SK-MEL-5 (cell line): Measurements from ENCODE around the gene PPP1R14B. TPM values are rescaled to one million over a fixed set of nuclear protein-coding genes. Genes with fewer than 3 reads are reported as not detected.
A peak's percentile ranks its signal among the peaks of the same experiment; 100 is the strongest.

Experiments
- DNase-seq: peaks from one replicate; pipeline ENCODE4 v3.0.0-alpha.2; 2016; ENCODE audit warnings: low read depth, low spot score
- in situ Hi-C: cut with HindIII; loops from 2 replicates; pipeline ENCODE4 v1.10.0; 2016; ENCODE audit warnings: low sequenced_read_pairs, high pct_unique_total_duplicates, low pct_unique_long_range_greater_than_20kb
- total RNA-seq: library from RNA; depleted of rRNA; stranded (reverse); fragments of >200 nt; shearing (Covaris generic); gene quantifications from 2 replicates; pipeline ENCODE4 v1.2.3, GENCODE V29; 2014

Gene PPP1R14B
- total RNA-seq, 1 experiment from 2014 or later = 162 TPM

DNA sequence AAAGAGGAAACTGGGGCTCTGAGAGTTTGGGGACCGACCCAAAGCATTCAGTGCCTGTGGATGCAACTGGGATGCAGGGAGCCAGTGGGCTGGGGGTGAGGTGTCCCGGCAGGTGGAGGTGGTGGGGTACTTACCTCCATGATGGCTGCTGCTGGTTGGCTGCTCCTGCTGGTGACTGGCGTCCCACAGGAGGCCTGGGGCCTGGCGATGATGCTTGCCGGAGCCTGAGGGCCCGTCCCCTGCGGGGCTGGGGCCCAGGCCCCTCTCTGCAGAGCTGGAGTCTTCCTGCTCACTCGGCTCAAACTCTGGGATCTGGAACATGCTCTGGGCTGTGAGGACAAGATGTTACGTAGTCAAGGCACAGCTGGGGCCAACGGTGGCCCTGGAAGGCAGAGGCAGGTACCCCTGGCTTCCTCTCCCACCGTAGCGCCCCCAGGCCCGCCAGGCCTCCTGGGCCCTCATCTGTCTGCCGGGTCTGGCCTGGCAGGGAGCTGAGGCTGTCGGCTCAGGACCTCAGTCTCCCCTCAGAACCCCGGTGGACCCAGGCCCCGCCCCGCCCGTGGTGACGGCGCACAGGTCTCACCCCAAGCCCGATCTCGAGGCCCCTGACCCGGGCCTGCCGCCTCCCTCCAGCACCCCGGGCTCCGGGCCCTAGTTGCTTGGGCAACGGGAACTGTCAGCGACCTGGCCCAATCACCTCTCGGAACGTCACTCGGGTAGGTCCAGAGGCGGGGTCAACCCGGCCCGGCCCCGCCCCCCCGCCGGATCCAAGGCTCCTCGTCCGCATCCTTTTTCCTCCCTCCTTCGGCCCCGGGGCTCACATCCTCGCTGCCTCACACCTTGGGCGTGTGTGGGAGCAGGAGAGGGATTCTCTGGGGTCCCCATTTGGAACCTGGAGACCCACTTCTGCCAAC, 37.6 kb upstream of the PPP1R14B start, which contains the start of gene BAD:
Gene BAD (minus strand): TSS at position 618 of the 914 bp plus-strand sequence. CDS start 297 bp downstream, at position 321.
- in situ Hi-C loops = no loop called here
- peak; percentile 87 for DNase-seq

DNA sequence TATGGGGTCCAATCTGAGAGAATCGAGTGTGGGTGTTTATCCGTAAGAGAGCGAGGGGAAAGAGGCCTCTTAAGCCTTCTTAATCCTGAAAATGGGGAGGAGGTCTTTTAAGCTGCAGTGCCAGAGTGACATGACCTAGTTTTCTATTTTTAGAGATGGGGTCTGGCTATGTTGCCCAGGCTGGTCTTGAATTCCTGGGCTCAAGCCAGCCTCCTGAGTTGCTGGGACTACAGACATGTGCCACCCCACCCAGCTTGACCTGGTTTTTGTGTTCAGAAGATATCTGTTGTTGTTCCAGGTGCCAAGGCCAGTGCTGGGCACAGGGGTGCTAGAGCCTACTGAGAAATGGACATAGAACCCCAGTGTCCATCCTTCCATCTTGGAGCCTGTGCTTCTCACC, 36.3 kb upstream of the PPP1R14B start:
- in situ Hi-C loops = no loop called here
- DNase-seq = no peak

GRCh38 chr11:64281957-64282770, 35.4 kb upstream of the PPP1R14B start:
- in situ Hi-C loops = no loop called here

DNA sequence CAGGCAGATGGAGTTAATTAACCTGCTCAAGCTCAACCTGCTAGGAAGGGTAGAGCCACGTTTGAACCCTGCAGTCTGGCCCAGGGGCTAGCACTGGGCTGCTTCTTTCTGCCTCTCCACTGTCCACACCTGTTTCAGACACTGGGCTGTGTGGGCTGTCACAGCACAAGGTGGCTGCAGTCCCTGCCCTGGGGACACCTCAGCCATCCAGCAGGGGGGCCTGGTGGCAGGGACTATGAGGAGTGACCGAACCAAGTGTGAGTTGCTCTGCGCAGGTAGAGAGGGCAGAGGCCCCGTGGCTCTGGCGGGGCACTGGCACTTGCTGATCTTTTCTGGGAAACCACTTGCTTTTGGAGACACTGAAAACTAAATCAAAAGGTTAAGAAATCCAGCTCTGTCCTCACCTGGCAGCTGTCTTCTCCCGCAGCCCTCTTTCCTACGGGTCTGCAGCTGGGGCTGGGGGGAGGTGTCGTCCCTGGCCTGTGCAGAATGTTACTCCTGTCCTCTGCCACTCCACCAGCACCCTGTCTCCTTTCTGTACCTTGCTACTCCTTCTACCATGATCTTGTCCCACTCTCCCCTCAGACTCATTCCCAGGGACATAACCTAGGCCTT, 31.9 kb upstream of the PPP1R14B start:
- in situ Hi-C loops = no loop called here

More at GRCh38 chr11:64281957-64282770, 35.4 kb upstream of the PPP1R14B start:
- no peak for DNase-seq

GRCh38 chr11:64276653-64277431, 30.1 kb upstream of the PPP1R14B start:
- in situ Hi-C loops = no loop called here
- DNase-seq = no peak

More for the DNA sequence above, 31.9 kb upstream of the PPP1R14B start:
- DNase-seq = no peak

DNA sequence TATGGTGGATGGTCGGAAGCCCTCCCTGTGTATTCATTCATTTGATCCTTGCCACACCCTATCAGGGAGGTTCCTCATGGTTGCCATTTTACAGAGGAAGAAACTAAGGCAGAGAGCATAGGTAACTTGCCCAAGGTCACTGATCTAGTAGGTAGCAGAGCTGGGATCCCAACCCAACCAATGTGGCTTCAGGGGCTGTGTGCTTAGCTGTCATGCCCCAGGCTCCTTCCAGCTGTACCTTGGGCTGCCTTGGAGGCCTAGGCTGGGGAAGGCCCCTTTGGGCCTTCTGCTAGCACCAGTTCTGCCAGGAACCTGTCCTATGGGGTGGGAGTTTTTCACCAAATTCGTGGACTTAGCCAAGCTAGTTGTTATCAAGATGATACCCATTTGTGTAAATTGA, 29.1 kb upstream of the PPP1R14B start:
- no peak for DNase-seq
- in situ Hi-C loops = no loop called here

- DNase-seq = no peak
- in situ Hi-C loops = no loop called here
Observed at GRCh38 chr11:64275031-64275800, 28.5 kb upstream of the PPP1R14B start.

DNA sequence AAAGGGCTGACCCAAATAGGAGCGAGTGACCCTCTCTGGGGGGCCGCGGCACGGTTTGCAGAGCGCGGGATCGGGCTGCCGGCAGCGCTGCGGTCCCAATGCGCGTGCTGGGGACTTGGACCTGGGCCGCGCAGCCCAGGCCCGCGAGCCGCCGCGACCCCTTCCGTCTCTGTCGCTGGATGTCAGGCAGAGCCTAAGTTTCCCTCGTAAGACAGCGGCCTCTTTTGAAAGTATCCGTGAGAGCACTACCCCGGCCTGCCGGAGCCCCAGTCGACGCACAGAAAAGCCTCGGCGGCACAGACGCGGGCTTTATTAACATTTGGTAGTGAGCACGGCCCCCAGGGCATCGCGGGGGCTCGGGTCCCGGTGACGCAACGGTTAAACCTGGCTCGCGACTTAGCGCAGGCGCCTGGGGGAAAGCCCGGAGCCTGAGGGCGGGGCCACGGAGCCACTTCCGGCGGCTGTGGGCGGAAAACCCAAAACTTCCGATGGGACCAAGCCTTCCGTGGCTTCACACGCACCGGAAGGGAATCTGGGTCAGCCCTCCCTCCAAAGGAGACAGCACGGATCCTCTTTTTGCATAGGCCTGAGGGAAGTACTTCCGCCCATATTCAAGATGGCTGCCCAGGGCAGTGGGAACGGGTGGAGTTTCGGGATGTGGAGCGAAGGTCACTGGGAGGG, 22.9 kb upstream of the PPP1R14B start:
- DNase-seq = peak; percentile 99
- in situ Hi-C loops = no loop called here

- no peak for DNase-seq
- in situ Hi-C loops = no loop called here
Observed at GRCh38 chr11:64268893-64269539, 22.3 kb upstream of the PPP1R14B start.

- no peak for DNase-seq
- in situ Hi-C loops = no loop called here
Observed at GRCh38 chr11:64268025-64268892, 21.5 kb upstream of the PPP1R14B start.

- in situ Hi-C loops = no loop called here
- no peak for DNase-seq
Observed at GRCh38 chr11:64267207-64267945, 20.6 kb upstream of the PPP1R14B start.

DNA sequence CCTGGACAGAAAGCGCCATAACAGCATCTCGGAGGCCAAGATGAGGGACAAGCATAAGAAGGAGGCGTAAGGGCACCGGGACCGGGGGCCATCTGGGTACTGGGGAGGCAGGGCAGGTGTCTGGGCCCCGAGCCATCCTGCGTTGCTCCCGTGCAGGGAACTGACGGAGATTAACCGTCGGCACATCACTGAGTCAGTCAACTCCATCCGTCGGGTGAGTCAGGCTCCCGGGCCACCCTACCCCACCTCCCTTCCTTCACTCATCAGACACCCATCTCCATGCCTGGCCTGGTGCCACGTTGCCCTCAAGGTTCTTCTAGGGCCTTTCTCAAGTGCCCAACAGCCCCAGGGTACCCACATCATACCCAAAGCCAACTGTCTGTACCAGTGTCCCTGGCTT, 19.6 kb upstream of the PPP1R14B start:
- in situ Hi-C loops = no loop called here
- DNase-seq = no peak

- DNase-seq = no peak
- in situ Hi-C loops = no loop called here
Observed at GRCh38 chr11:64265176-64266160, 18.7 kb upstream of the PPP1R14B start.
